HG02571 (cell line): ENCODE measurements around the gene TBL2.
"Not testable (repeated sequence)": the region's sequence is repeated elsewhere in the genome, so short reads cannot be mapped to it uniquely, and the experiment has no call there.

Experiments used
- ATAC-seq: cut with Tn5 transposase; IDR thresholded peaks from one replicate; pipeline ENCODE4 v1.9.1; 2021; ENCODE audit warnings: mild to moderate bottlenecking, moderate library complexity; ENCODE audit not compliant: unreplicated experiment

TBL2 gene

GRCh38 chr7:73578342-73579128, at the start of gene TBL2:
TBL2 (minus strand) TSS chr7:73578579; CDS start chr7:73578549, 30 bp downstream.
- peak; percentile 80 for ATAC-seq

DNA sequence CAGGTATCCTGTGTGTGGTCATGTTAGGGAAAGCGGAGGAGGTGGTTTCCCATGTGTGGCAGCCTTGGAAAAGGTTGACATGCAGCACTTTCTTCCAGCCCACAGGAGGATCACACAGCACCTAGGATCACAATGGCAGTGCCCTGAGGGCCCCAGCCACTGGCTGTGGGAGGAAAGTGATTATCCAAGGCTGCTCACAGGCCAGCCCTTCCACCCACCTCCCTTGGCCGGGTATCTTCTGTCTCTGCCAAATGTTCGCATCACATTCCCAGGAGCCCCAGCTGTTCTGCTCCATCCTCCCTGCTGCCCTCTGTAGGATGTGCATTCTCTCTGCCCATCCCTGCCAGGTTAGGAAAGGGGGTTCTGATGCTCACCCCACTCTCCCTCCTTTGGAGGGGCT, 48.4 kb upstream of the TBL2 start:
- ATAC-seq = no peak

- no peak for ATAC-seq
Observed at GRCh38 chr7:73625276-73625675, 46.9 kb upstream of the TBL2 start.

DNA sequence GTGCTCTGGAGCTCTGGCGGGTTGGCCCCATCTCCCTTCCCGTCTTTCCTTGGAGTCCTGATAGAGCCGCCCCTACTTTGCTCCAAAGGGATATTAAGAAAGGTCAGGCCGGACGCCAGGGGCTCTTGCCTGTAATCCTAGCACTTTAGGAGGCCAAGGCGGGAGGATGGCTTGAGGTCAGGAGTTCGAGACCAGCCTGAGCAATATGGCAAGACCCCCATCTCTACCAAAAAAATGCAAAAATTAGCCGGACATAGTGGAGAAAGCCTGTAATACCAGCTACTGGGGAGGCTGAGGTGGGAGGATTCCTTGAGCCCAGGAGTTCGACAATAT, 46.3 kb upstream of the TBL2 start:
- no peak for ATAC-seq

DNA sequence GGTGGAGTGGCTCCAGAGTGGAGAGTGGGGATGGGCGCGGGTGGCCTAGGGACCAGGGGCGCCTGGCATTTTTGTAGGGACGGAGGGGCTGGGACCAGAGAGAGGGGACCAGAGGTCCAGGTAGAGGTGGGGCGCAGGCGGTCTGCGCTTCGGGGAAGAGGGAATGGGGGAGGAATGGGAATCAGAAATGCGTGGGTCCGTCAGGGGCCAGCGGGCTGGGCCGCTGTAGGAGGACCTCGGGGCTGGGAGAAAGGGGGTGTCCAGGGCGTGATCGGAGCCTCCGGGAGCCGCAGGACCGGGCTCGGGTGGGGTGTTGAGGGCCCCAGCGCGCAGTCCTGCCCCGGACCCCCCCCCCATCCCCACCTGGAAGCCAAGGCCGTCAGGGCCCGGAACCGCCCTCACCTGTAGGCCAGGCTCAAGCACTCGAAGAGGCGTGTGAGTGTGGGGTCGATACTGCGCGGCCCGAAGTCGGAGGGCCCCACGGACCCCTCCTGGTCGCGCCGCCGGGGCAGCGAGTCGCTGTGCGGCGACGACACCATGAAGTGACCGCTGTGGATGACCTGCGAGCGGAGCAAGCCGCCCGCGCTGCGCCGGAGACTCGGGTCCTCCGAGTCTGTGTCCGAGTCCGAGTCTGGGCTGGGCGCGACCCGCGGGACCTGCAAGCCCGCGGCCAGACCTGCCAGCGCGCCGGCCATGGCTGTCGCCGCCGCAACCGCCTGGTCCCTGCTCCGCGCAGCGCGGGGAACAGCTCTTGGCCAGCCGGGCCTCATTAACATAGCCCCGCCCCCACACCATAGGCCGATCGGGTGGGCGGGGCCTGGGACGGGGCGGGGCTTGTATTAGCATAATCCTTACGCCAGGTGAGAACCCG, 45.7 kb upstream of the TBL2 start, which contains the start of gene MLXIPL:
Gene MLXIPL, minus strand, starts transcription at position 725 of the 871 bp plus-strand sequence. Its CDS starts 30 bp downstream, at position 695.
- no peak for ATAC-seq

GRCh38 chr7:73622909-73623797, 44.8 kb upstream of the TBL2 start:
- ATAC-seq = no peak

DNA sequence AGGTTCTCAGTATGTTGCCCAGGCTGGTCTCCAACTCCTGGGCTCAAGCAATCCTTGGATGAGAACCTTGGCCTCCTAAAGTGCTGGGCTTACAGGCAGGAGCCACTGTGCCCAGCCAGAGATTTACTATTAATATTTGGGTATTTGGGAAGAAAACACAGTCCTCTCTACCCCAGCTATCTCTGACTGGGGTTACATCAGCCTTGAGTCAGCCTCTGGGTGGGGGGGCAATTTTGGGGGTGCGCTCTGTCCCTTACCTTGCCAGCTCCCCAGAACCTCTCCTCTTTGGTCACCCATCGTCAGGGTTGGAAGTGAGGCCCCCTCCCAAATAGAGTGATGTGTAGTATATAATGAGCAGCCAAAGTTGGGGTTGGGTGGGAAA, 44.1 kb upstream of the TBL2 start:
- no peak for ATAC-seq

- ATAC-seq = no peak
Observed at GRCh38 chr7:73621168-73622063, 43.0 kb upstream of the TBL2 start.

- ATAC-seq = not testable (repeated sequence)
Observed at GRCh38 chr7:73619394-73619793, 41.0 kb upstream of the TBL2 start.

- no peak for ATAC-seq
Observed at GRCh38 chr7:73618538-73618937, 40.2 kb upstream of the TBL2 start.

- ATAC-seq = not testable (repeated sequence)
Observed at GRCh38 chr7:73617520-73617919, 39.1 kb upstream of the TBL2 start.

DNA sequence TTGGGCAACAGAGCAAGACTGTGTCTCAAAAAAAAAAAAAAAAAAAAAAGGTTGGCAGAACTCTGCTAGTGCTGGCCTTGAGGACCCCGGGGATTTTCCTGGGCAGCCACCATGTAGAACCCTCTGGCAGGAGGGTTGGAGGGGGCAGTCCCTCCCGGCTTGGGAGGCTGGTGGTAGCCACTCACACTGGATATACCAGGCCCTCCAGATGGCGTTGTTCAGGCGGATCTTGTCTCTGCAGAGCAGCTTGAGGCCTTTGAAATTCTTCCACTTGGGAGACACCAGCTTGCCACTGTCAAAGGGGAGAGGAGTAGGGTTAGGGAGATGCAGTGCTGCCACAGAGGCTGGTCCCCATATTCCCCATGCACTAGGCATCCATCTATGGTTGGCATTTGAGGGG, 37.5 kb upstream of the TBL2 start:
- ATAC-seq = no peak

GRCh38 chr7:73614937-73615336, 36.6 kb upstream of the TBL2 start:
- not testable (repeated sequence) for ATAC-seq

DNA sequence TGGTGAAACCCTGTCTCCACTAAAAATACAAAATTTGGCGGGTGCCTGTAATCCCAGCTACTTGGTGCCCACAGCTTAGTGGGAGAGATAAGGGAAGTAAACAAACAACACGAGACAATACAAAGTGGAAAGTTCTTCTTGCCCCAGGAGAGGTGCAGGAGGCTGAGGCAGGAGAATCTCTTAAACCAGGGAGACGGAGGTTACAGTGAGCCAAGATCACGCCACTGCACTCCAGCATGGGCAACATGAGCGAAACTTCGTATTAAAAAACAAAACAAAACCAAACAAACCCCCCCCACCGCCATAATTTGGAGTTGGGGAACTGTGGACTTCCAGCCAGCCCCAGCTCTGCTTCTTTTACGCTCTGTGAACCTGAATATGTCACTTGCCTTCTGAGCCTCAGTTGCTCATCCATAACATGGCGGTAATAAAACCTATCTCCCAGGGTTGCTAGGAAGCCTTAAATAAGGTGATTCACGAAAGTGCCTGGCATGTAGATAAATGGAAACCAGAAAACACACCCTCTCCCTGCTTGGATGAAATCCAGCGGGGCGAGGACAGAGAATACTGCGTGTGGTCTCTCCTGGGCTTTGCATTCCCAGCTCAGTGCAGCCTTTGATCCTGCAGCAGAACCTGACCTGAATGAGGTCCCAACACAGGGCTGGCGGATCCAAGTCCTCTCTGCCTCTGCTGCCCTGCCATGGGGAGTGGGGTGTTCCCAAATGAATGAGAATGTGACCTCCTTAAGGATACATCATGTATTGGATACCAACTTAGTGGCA, 35.8 kb upstream of the TBL2 start:
- no peak for ATAC-seq

GRCh38 chr7:73612598-73613269, 34.4 kb upstream of the TBL2 start:
- ATAC-seq = no peak

- no peak for ATAC-seq
Observed at GRCh38 chr7:73611017-73611555, 32.7 kb upstream of the TBL2 start.

- ATAC-seq = no peak
Observed at GRCh38 chr7:73610105-73610504, 31.7 kb upstream of the TBL2 start.

GRCh38 chr7:73607692-73607983, 29.3 kb upstream of the TBL2 start:
- ATAC-seq = not testable (repeated sequence)
